Activated CD8-positive, alpha-beta T cell treated with anti-CD3 and anti-CD28 coated beads, Interleukin-2, amount 10 ng/mL, durations not matched to agents 7 days and 5 days (primary cell): Measurements from ENCODE around the gene SLA2. TPM values are rescaled to one million over a fixed set of nuclear protein-coding genes. Genes with fewer than 3 reads are reported as not detected.
"Not testable (repeated sequence)": the region's sequence is repeated elsewhere in the genome, so short reads cannot be mapped to it uniquely, and the experiment has no call there.

Experiments
- ATAC-seq: fragments of 150-1000 bp; cut with Tn5 transposase; one replicate; pipeline ENCODE4 v1.10.0; 2021; ENCODE audit warnings: moderate library complexity
- CTCF ChIA-PET: fragments of 350-600 bp; sonication (Branson Sonifier 250); formaldehyde crosslinking; loops from one replicate; lab custom pipeline; 2021; ENCODE audit warnings: antibody characterized with exemption; lab: Charles Lee
- POLR2A ChIA-PET: fragments of 350-600 bp; sonication (Branson Sonifier 250); formaldehyde crosslinking; loops from one replicate; lab custom pipeline; 2021; ENCODE audit warnings: antibody characterized with exemption; lab: Charles Lee
- DNase-seq: peaks from one replicate; pipeline ENCODE4 v3.0.0-alpha.2; 2020
- H3K27ac Mint-ChIP-seq: one replicate; pipeline ENCODE4 v1.8.0; 2021; ENCODE audit warnings: mild to moderate bottlenecking, mixed read lengths
- H3K27me3 Mint-ChIP-seq: one replicate; pipeline ENCODE4 v1.8.0; 2021; ENCODE audit warnings: low read depth, mixed read lengths
- H3K36me3 Mint-ChIP-seq: one replicate; pipeline ENCODE4 v1.8.0; 2021; ENCODE audit warnings: low read depth, mixed read lengths
- H3K4me1 Mint-ChIP-seq: one replicate; pipeline ENCODE4 v1.8.0; 2021; ENCODE audit warnings: low read depth, mixed read lengths
- H3K4me3 Mint-ChIP-seq: one replicate; pipeline ENCODE4 v1.8.0; 2021; ENCODE audit warnings: mild to moderate bottlenecking, mixed read lengths
- H3K9me3 Mint-ChIP-seq: one replicate; pipeline ENCODE4 v1.8.0; 2022; ENCODE audit warnings: mixed read lengths; ENCODE audit not compliant: insufficient read depth
- total RNA-seq, 2 experiments: library from RNA; stranded (reverse); gene quantifications; one replicate each; pipeline ENCODE4 v1.2.3, GENCODE V29; 2021

The SLA2 gene
- total RNA-seq, 2 experiments from 2014 or later: 131 to 137 TPM

- not testable (repeated sequence) for H3K27me3 Mint-ChIP-seq, H3K9me3 Mint-ChIP-seq, H3K27ac Mint-ChIP-seq, DNase-seq, H3K4me3 Mint-ChIP-seq, ATAC-seq
- ChIA-PET POLR2A (interaction anchor here (0.6 kb wide), 1 partner anchor 80 kb away, joined by 4 read pairs; no protein-coding TSS in a partner anchor), CTCF (interaction anchor here (1.8 to 2.1 kb wide), 3 partner anchors 121 to 200 kb away, joined by 4 to 8 read pairs (median 7); partner anchors contain the start of gene DSN1)
- peaks cover 39% of the 10 kb centered on the region for H3K4me1 Mint-ChIP-seq
- peaks cover 69% of the 10 kb centered on the region for H3K36me3 Mint-ChIP-seq
These were observed 37.6 kb downstream of the SLA2 start for GRCh38 chr20:36608388-36608728.

- Mint-ChIP-seq H3K27ac (peak overlapping the region; percentile 98), H3K27me3 (no peaks in the 10 kb centered on the region), H3K4me3 (peak overlapping the region; percentile 98), H3K4me1 (peaks cover 34% of the 10 kb centered on the region), H3K9me3 (no peaks in the 10 kb centered on the region), H3K36me3 (peaks cover 64% of the 10 kb centered on the region)
- ATAC-seq (no peak), DNase-seq (no peak)
- ChIA-PET CTCF (interaction anchor here (2.0 kb wide), 2 partner anchors 102 to 121 kb away, joined by 6 to 7 read pairs; no protein-coding TSS in a partner anchor), POLR2A (no interaction called here)
These were observed 38.2 kb downstream of the SLA2 start for GRCh38 chr20:36607586-36608387.

- POLR2A ChIA-PET: interaction anchor here (0.7 to 4.0 kb wide), 17 partner anchors 10 to 277 kb away, joined by 3 to 70 read pairs (median 4); partner anchors contain the start of genes SLA2 and TGIF2
- no peak for DNase-seq
- ATAC-seq: no peak
- Mint-ChIP-seq H3K9me3 (no peaks in the 10 kb centered on the region), H3K4me1 (peaks cover 32% of the 10 kb centered on the region), H3K36me3 (peaks cover 50% of the 10 kb centered on the region), H3K4me3 (peak overlapping the region; percentile 98), H3K27me3 (no peaks in the 10 kb centered on the region), H3K27ac (peak overlapping the region; percentile 98)
- CTCF ChIA-PET: interaction anchor here (0.6 to 4.1 kb wide), 27 partner anchors 11 to 291 kb away, joined by 3 to 75 read pairs (median 6); partner anchors contain the start of genes DSN1, MYL9, SLA2 and TGIF2
These were observed 39.6 kb downstream of the SLA2 start for GRCh38 chr20:36606158-36607066.

- DNase-seq (peak; percentile 100), ATAC-seq (peak; percentile 95)
- CTCF ChIA-PET: interaction anchor here (0.6 to 4.1 kb wide), 31 partner anchors 9 to 292 kb away, joined by 3 to 75 read pairs (median 6); partner anchors contain the start of genes DSN1, MYL9, SLA2 and TGIF2
- Mint-ChIP-seq H3K9me3 (no peaks in the 10 kb centered on the region), H3K27ac (peak within 1 kb of the TSS; percentile 98), H3K4me3 (peak within 1 kb of the TSS; percentile 98), H3K36me3 (peaks cover 42% of the 10 kb centered on the region), H3K4me1 (peaks cover 28% of the 10 kb centered on the region), H3K27me3 (no peaks in the 10 kb centered on the region)
- POLR2A ChIA-PET: interaction anchor here (0.7 to 4.0 kb wide), 21 partner anchors 10 to 277 kb away, joined by 3 to 70 read pairs (median 4); partner anchors contain the start of genes DSN1, SLA2 and TGIF2
These were observed 40.4 kb downstream of the SLA2 start, which contains the start of gene RAB5IF for GRCh38 chr20:36605399-36606157. TSS of gene RAB5IF (plus strand) at chr20:36605779. CDS start at chr20:36605952, 173 bp downstream.

- peak; percentile 67 for DNase-seq
- peak overlapping the region; percentile 98 for H3K27ac Mint-ChIP-seq
- H3K9me3 Mint-ChIP-seq: no peaks in the 10 kb centered on the region
- POLR2A ChIA-PET: interaction anchor here (0.8 to 4.0 kb wide), 16 partner anchors 10 to 238 kb away, joined by 3 to 70 read pairs (median 5); partner anchors contain the start of genes DSN1, SLA2 and TGIF2
- CTCF ChIA-PET: interaction anchor here (0.6 to 4.1 kb wide), 26 partner anchors 9 to 1317 kb away, joined by 3 to 75 read pairs (median 6); partner anchors contain the start of genes DSN1 and TGIF2
- H3K4me1 Mint-ChIP-seq: peaks cover 31% of the 10 kb centered on the region
- H3K27me3 Mint-ChIP-seq: no peaks in the 10 kb centered on the region
- H3K36me3 Mint-ChIP-seq: peaks cover 37% of the 10 kb centered on the region
- H3K4me3 Mint-ChIP-seq: peak overlapping the region; percentile 98
- peak; percentile 32 for ATAC-seq
These were observed 41.0 kb downstream of the SLA2 start for GRCh38 chr20:36604952-36605398.

GRCh38 chr20:36601540-36601939, 44.5 kb downstream of the SLA2 start:
- Mint-ChIP-seq H3K36me3 (peaks cover 10% of the 10 kb centered on the region), H3K27ac (no peak overlapping the region), H3K27me3 (no peaks in the 10 kb centered on the region), H3K9me3 (no peaks in the 10 kb centered on the region), H3K4me3 (no peak overlapping the region), H3K4me1 (peaks cover 18% of the 10 kb centered on the region)
- DNase-seq: no peak
- CTCF ChIA-PET: no interaction called here
- POLR2A ChIA-PET: interaction anchor here (1.1 kb wide), 1 partner anchor 28 kb away, joined by 3 read pairs; the partner anchor contains the start of gene TGIF2
- ATAC-seq: no peak

- DNase-seq (no peak), ATAC-seq (no peak)
- peaks cover 22% of the 10 kb centered on the region for H3K4me1 Mint-ChIP-seq
- peaks cover 8% of the 10 kb centered on the region for H3K36me3 Mint-ChIP-seq
- H3K27ac Mint-ChIP-seq: peak overlapping the region; percentile 60
- no peaks in the 10 kb centered on the region for H3K9me3 Mint-ChIP-seq
- POLR2A ChIA-PET: interaction anchor here (0.6 kb wide), 2 partner anchors 108 to 1848 kb away, joined by 3 read pairs; no protein-coding TSS in a partner anchor
- no peak overlapping the region for H3K4me3 Mint-ChIP-seq
- no peaks in the 10 kb centered on the region for H3K27me3 Mint-ChIP-seq
- CTCF ChIA-PET: interaction anchor here (0.7 to 1.1 kb wide), 3 partner anchors 23 to 45 kb away, joined by 3 to 4 read pairs (median 3); partner anchors contain the start of gene TGIF2
These were observed 46.1 kb downstream of the SLA2 start for GRCh38 chr20:36599912-36600345.

- no peak for ATAC-seq
- no peak overlapping the region for H3K4me3 Mint-ChIP-seq
- H3K9me3 Mint-ChIP-seq: no peaks in the 10 kb centered on the region
- no peak for DNase-seq
- CTCF ChIA-PET: interaction anchor here (1.8 to 4.0 kb wide), 2 partner anchors 11 to 21 kb away, joined by 8 to 75 read pairs; partner anchors contain the start of genes RAB5IF and TGIF2
- POLR2A ChIA-PET: interaction anchor here (0.7 to 4.8 kb wide), 3 partner anchors 12 to 1183 kb away, joined by 3 to 69 read pairs (median 60); partner anchors contain the start of genes RAB5IF and TGIF2
- no peaks in the 10 kb centered on the region for H3K27me3 Mint-ChIP-seq
- peak overlapping the region; percentile 75 for H3K27ac Mint-ChIP-seq
- H3K36me3 Mint-ChIP-seq: peaks cover 46% of the 10 kb centered on the region
- peaks cover 53% of the 10 kb centered on the region for H3K4me1 Mint-ChIP-seq
These were observed 52.6 kb downstream of the SLA2 start for GRCh38 chr20:36593347-36593929.

- ChIA-PET CTCF (interaction anchor here (0.7 to 6.6 kb wide), 7 partner anchors 13 to 100 kb away, joined by 3 to 54 read pairs (median 4); partner anchors contain the start of genes RAB5IF and TGIF2), POLR2A (interaction anchor here (0.7 to 6.6 kb wide), 6 partner anchors 8 to 20 kb away, joined by 3 to 60 read pairs (median 5); partner anchors contain the start of genes RAB5IF and TGIF2)
- peaks cover 48% of the 10 kb centered on the region for H3K36me3 Mint-ChIP-seq
- peak overlapping the region; percentile 87 for H3K27ac Mint-ChIP-seq
- H3K27me3 Mint-ChIP-seq: no peaks in the 10 kb centered on the region
- peak overlapping the region; percentile 16 for H3K4me3 Mint-ChIP-seq
- peak; percentile 74 for DNase-seq
- ATAC-seq: peak; percentile 69
- no peaks in the 10 kb centered on the region for H3K9me3 Mint-ChIP-seq
- peaks cover 58% of the 10 kb centered on the region for H3K4me1 Mint-ChIP-seq
These were observed 53.9 kb downstream of the SLA2 start for GRCh38 chr20:36591854-36592641.
